Right atrium auricular region (tissue), 2 donors: ENCODE results near the gene ARTN. TPM values are rescaled to one million over a fixed set of nuclear protein-coding genes. Genes with fewer than 3 reads are reported as not detected.

Experiments used
- DNase-seq: peaks from one replicate; pipeline ENCODE4 v3.0.0-alpha.2; 2019; ENCODE audit warnings: low spot score
- H3K27ac ChIP-seq, 2 donors: fragments of 200-600 bp; sonication (generic); 1 replicate in 1 of 2; 2 replicates in 1 of 2; pipeline ENCODE4 v1.5.1; 2016 to 2019
- H3K27me3 ChIP-seq, 2 donors: fragments of 200-600 bp; sonication (generic); one replicate each; pipeline versions ENCODE4 v1.5.1 to v1.6.0; 2017 to 2019
- H3K36me3 ChIP-seq: fragments of 200-600 bp; sonication (generic); one replicate; pipeline ENCODE4 v1.5.1; 2016
- H3K4me1 ChIP-seq, 2 donors: fragments of 200-600 bp; sonication (generic); one replicate each; pipeline versions ENCODE4 v1.5.1 to v1.6.0; 2017 to 2019
- H3K4me3 ChIP-seq, 2 donors: fragments of 200-600 bp; sonication (generic); 1 replicate in 1 of 2; 2 replicates in 1 of 2; pipeline ENCODE4 v1.5.1; 2017 to 2019; ENCODE audit warnings: mild to moderate bottlenecking in 1 of 2, moderate library complexity in 1 of 2
- H3K9me3 ChIP-seq, 2 donors: fragments of 200-600 bp; sonication (generic); one replicate each; pipeline ENCODE4 v1.5.1; 2019
- CTCF ChIP-seq, 2 donors: fragments of 200-600 bp; sonication (generic); IDR thresholded peaks; one replicate each; pipeline ENCODE4 v1.5.1; 2019; ENCODE audit warnings: antibody characterized with exemption in 2 of 2
- total RNA-seq, 2 donors: library from RNA; depleted of rRNA; stranded (reverse); fragments of >200 nt; gene quantifications; one replicate each; pipeline ENCODE4 v1.1.0, GENCODE V29; 2016

The ARTN gene
- total RNA-seq, 2 donors from 2014 or later, result 0.75 TPM; not detected in 1

- TF ChIP-seq CTCF (IDR thresholded peaks at IDR 0.05), result no peak
- no peak for DNase-seq
- no peaks in the 10 kb centered on the region for H3K27me3 ChIP-seq
- H3K9me3 ChIP-seq, result no peaks in the 10 kb centered on the region
- H3K27ac ChIP-seq, result no peak overlapping the region
- peaks cover 3 to 51% of the 10 kb centered on the region in 2 donors for H3K4me1 ChIP-seq
- no peak overlapping the region for H3K4me3 ChIP-seq
- peaks cover 23% of the 10 kb centered on the region for H3K36me3 ChIP-seq
These were observed 43.3 kb downstream of the ARTN start for GRCh38 chr1:43976890-43977289.

- no peaks in the 10 kb centered on the region for H3K9me3 ChIP-seq
- peaks cover 3 to 51% of the 10 kb centered on the region in 2 donors for H3K4me1 ChIP-seq
- H3K27me3 ChIP-seq, result no peaks in the 10 kb centered on the region
- no peak for TF ChIP-seq CTCF (IDR thresholded peaks at IDR 0.05)
- H3K4me3 ChIP-seq, result no peak overlapping the region
- no peak overlapping the region for H3K27ac ChIP-seq
- no peak for DNase-seq
- H3K36me3 ChIP-seq, result peaks cover 21% of the 10 kb centered on the region
These were observed 44.0 kb downstream of the ARTN start for GRCh38 chr1:43977376-43978263.

- Histone ChIP-seq H3K27ac (no peak overlapping the region), H3K4me1 (peaks cover 3 to 51% of the 10 kb centered on the region in 2 donors), H3K27me3 (no peaks in the 10 kb centered on the region), H3K36me3 (peaks cover 21% of the 10 kb centered on the region), H3K9me3 (no peaks in the 10 kb centered on the region), H3K4me3 (no peak overlapping the region)
- DNase-seq, result no peak
- TF ChIP-seq CTCF (IDR thresholded peaks at IDR 0.05), result no peak
These were observed 44.6 kb downstream of the ARTN start for GRCh38 chr1:43978264-43978550.

GRCh38 chr1:43978551-43979260 is 45.1 kb downstream of the ARTN start, which contains the start of gene B4GALT2:
Gene B4GALT2, plus strand, starts transcription at chr1:43979210. Its CDS starts 1,951 bp downstream, at chr1:43981161.
- peaks cover 3 to 51% of the 10 kb centered on the region in 2 donors for H3K4me1 ChIP-seq
- TF ChIP-seq CTCF (IDR thresholded peaks at IDR 0.05), result no peak
- DNase-seq, result no peak
- no peaks in the 10 kb centered on the region for H3K27me3 ChIP-seq
- H3K9me3 ChIP-seq, result no peaks in the 10 kb centered on the region
- peak within 1 kb of the TSS; percentile 48 to 62 for H3K27ac ChIP-seq
- H3K36me3 ChIP-seq, result peaks cover 21% of the 10 kb centered on the region
- H3K4me3 ChIP-seq, result peak within 1 kb of the TSS; percentile 77 to 81

- peak overlapping the region; percentile 77 to 81 for H3K4me3 ChIP-seq
- no peaks in the 10 kb centered on the region for H3K27me3 ChIP-seq
- H3K36me3 ChIP-seq, result peaks cover 21% of the 10 kb centered on the region
- no peak for TF ChIP-seq CTCF (IDR thresholded peaks at IDR 0.05)
- DNase-seq, result no peak
- peak overlapping the region; percentile 48 to 62 for H3K27ac ChIP-seq
- peaks cover 3 to 46% of the 10 kb centered on the region in 2 donors for H3K4me1 ChIP-seq
- no peaks in the 10 kb centered on the region for H3K9me3 ChIP-seq
These were observed 45.6 kb downstream of the ARTN start for GRCh38 chr1:43979261-43979527.
